Measurements from ENCODE around the gene EZH2. TPM values are rescaled to one million over a fixed set of nuclear protein-coding genes. Genes with fewer than 3 reads are reported as not detected.

Gene EZH2
- total RNA-seq, 1 donor from 2014 or later, result 19.7 TPM

DNA sequence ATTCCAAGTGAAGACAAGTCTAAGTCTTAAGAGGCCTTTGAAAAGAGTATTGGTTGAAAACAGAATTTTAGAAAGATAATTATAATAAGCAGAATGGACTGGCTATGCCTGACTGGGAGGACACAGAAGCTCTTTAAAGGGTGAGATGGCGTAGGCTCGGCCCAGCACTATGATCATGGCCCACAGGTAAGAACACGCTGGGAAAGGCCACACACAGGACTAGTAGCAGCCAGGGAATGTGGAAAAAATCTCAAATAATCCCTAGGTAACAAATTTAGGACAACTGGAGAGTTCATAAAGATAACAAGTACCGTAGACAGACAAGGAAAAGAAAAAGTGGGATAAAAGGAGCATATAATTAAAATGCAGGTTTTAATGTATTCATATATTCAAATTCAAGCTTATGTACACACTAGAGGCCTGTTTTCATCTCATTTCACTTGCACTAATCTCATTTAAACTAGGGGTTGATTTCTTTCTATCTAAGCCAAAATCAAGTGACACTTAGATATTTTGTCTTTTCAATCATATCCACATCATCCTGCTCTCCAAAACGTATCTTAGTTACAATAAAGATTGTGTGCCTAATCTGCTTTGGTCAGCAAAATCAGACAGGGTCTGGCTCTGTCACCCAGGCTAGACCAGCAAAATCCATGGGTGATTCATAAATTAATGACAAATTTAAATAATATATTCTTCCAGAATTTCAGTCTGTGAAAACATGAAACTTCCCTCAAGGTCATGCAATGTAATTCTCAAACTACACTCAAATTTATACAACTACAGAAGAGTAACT is 53.0 kb downstream of the EZH2 start:
- no peak for DNase-seq (ENCODE audit: low read depth)
- no peak overlapping the region for H3K4me3 ChIP-seq (ENCODE audit: low read depth, low read length)

DNA sequence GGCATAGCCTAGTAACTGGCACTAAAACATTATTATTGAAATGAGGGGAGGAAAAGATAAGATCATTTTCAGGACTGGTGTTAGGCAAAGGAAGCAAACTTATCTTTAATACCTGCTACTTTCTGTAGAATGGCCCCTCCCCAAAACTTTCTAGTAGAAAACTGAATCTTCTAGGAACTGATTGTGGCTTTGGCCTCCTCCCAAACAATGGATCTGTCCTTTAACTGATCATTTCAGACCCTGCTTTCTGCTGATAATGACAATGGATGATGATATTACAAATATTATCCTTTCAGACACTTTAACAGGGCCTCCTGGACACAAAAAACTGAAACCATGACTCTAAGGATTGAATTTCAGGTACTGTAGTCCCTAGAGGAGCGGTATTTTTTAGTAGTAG is 55.1 kb downstream of the EZH2 start:
- TF ChIP-seq, protein P1, sequence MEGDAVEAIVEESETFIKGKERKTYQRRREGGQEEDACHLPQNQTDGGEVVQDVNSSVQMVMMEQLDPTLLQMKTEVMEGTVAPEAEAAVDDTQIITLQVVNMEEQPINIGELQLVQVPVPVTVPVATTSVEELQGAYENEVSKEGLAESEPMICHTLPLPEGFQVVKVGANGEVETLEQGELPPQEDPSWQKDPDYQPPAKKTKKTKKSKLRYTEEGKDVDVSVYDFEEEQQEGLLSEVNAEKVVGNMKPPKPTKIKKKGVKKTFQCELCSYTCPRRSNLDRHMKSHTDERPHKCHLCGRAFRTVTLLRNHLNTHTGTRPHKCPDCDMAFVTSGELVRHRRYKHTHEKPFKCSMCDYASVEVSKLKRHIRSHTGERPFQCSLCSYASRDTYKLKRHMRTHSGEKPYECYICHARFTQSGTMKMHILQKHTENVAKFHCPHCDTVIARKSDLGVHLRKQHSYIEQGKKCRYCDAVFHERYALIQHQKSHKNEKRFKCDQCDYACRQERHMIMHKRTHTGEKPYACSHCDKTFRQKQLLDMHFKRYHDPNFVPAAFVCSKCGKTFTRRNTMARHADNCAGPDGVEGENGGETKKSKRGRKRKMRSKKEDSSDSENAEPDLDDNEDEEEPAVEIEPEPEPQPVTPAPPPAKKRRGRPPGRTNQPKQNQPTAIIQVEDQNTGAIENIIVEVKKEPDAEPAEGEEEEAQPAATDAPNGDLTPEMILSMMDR (IDR thresholded peaks at IDR 0.05; ENCODE audit: insufficient read depth, low read length, poor library complexity, severe bottlenecking), result no peak
- H3K36me3 ChIP-seq (ENCODE audit: control insufficient read depth, insufficient read depth, low read length), result no peaks in the 10 kb centered on the region

More for the DNA sequence above, 53.0 kb downstream of the EZH2 start:
- TF ChIP-seq, protein P1 (IDR thresholded peaks at IDR 0.05; ENCODE audit: insufficient read depth, low read length, poor library complexity, severe bottlenecking), result no peak
- Histone ChIP-seq H3K27me3 (ENCODE audit: control insufficient read depth, insufficient read depth, low read length) (no peaks in the 10 kb centered on the region), H3K36me3 (ENCODE audit: control insufficient read depth, insufficient read depth, low read length) (no peaks in the 10 kb centered on the region)

DNA sequence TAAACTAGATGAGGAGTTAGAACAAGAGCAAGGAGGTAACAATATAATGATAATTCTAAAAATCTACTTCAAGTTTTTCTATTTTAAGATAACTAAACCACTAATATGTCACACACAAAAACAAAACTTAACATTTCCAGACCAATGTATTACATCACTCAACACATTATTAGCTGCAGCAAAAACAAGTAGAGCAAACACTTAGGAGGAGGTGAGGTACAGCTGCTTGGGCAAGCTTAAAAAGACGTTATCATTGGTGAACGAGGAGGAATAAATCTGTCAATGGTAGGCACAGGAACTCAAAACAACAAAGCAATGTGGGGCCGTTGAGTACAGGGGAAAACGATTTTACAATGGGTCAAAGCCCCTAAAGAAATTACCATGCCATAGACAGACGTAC is 58.8 kb downstream of the EZH2 start:
- no peaks in the 10 kb centered on the region for H3K27me3 ChIP-seq (ENCODE audit: control insufficient read depth, insufficient read depth, low read length)
- no peak overlapping the region for H3K4me3 ChIP-seq (ENCODE audit: low read depth, low read length)
- no peaks in the 10 kb centered on the region for H3K36me3 ChIP-seq (ENCODE audit: control insufficient read depth, insufficient read depth, low read length)
- DNase-seq (ENCODE audit: low read depth), result no peak
- TF ChIP-seq, protein P1 (IDR thresholded peaks at IDR 0.05; ENCODE audit: insufficient read depth, low read length, poor library complexity, severe bottlenecking), result no peak

More for the DNA sequence above, 55.1 kb downstream of the EZH2 start:
- no peaks in the 10 kb centered on the region for H3K27me3 ChIP-seq (ENCODE audit: control insufficient read depth, insufficient read depth, low read length)
- H3K4me3 ChIP-seq (ENCODE audit: low read depth, low read length), result no peak overlapping the region
- DNase-seq (ENCODE audit: low read depth), result no peak

DNA sequence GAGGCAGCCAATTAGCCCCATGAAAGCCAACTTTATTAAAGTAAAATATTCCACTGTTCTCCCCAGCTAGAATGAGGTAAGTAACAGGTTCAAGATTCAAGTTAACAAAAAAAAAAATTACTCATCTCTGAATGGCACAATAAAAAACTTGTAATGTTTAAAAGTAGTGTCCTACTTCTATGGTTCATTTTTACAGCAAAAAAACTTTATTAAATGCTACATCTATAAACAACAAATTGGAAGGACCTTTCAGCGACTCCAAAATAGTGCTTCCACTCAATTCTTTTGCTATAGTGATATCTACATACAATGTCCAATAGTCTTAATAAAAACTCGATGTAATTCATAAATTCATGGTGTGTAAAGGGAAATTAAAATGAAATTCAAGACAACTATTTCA is 59.2 kb downstream of the EZH2 start:
- TF ChIP-seq, protein P1 (IDR thresholded peaks at IDR 0.05; ENCODE audit: insufficient read depth, low read length, poor library complexity, severe bottlenecking), result no peak
- no peak for DNase-seq (ENCODE audit: low read depth)
- H3K36me3 ChIP-seq (ENCODE audit: control insufficient read depth, insufficient read depth, low read length), result no peaks in the 10 kb centered on the region
- no peaks in the 10 kb centered on the region for H3K27me3 ChIP-seq (ENCODE audit: control insufficient read depth, insufficient read depth, low read length)
- H3K4me3 ChIP-seq (ENCODE audit: low read depth, low read length), result no peak overlapping the region

DNA sequence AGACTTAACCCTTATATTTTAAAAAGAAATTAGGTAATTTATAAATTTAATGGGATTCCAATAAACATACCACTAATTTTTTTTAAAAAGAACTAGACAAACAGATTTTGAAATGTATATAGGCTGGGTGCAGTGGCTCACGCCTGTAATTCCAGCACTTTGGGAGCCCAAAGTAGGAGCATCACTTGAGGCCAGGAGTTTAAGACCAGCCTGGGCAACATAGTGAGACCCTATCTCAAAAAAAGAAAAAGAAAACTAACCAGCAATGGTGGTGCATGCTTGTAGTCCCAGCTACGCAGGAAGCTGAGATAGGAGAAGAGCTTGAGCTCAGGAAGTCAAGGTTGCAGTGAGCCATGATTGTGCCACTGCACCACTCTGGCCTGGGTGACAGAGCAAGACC is 62.7 kb downstream of the EZH2 start:
- H3K27me3 ChIP-seq (ENCODE audit: control insufficient read depth, insufficient read depth, low read length), result no peaks in the 10 kb centered on the region
- TF ChIP-seq, protein P1 (IDR thresholded peaks at IDR 0.05; ENCODE audit: insufficient read depth, low read length, poor library complexity, severe bottlenecking), result no peak
- no peaks in the 10 kb centered on the region for H3K36me3 ChIP-seq (ENCODE audit: control insufficient read depth, insufficient read depth, low read length)
- DNase-seq (ENCODE audit: low read depth), result no peak
- no peak overlapping the region for H3K4me3 ChIP-seq (ENCODE audit: low read depth, low read length)

Measured in kidney epithelial cell (primary cell).